DOHH2 (cell line): ENCODE data around the gene C19orf33.

Source experiments
- CTCF ChIP-seq: fragments of 200-600 bp; sonication (generic); IDR thresholded peaks from one replicate; pipeline ENCODE4 v1.5.1; 2014; ENCODE audit warnings: antibody characterized with exemption, mild to moderate bottlenecking, low read depth, low read length; ENCODE audit not compliant: poor library complexity, severe bottlenecking
- EZH2phosphoT487 ChIP-seq: fragments of 200-600 bp; sonication (generic); IDR thresholded peaks from 2 replicates; pipeline ENCODE4 v1.6.1; 2017; ENCODE audit warnings: borderline replicate concordance, mild to moderate bottlenecking, antibody characterized with exemption, low read length, moderate library complexity, mixed read lengths

GRCh38 chr19:38281811-38282566 is 22.1 kb upstream of the C19orf33 start:
- no peak for TF ChIP-seq CTCF
- no peak for TF ChIP-seq EZH2phosphoT487
